ENCODE results near the gene CCDC149. TPM values are rescaled to one million over a fixed set of nuclear protein-coding genes. Genes with fewer than 3 reads are reported as not detected.

Gene CCDC149
- total and polyA plus RNA-seq, 2 of the 4 experiments (the other 2 are of a cell fraction): 6.7 to 7.0 TPM

DNA sequence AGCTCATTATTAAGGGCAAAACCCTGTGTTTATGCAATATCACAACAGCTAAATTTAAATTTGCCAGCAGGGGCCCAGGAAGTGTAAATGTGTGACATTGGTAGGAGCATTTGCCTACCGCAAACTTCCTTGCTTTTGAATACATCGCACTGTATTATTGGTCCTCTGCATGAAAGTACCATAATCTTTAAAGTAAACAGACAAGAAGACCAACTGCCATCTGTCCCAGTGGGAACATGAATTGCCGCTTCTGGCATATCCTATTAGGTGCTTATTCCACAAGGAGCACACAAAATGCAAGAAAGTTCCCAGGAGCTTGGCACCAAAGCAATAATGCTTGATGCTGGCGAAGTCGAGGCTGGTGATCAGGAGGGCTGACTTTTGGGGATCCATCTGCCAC is 66.1 kb downstream of the CCDC149 start:
- Histone ChIP-seq H3K4me2 (ENCODE audit: low read depth, low read length) (no peak overlapping the region), H2BK5ac (ENCODE audit: low read depth, low read length, poor library complexity, severe bottlenecking) (no peak overlapping the region), H2BK120ac (ENCODE audit: low read depth, low read length) (no peak overlapping the region), H3K4ac (ENCODE audit: low read depth, low read length) (no peak overlapping the region), H2AK5ac (ENCODE audit: low read depth, low read length) (no peak overlapping the region), H3K14ac (replicated peaks; ENCODE audit: low read depth, low read length) (no peak overlapping the region), H4K20me1 (ENCODE audit: insufficient read depth, low read length) (no peaks in the 10 kb centered on the region), H3K4me3 (ENCODE audit: insufficient read depth, low read depth, low read length) (no peak overlapping the region), H3K23ac (ENCODE audit: low read depth, low read length) (no peak overlapping the region), H2AFZ (replicated peaks; ENCODE audit: low read length, poor library complexity) (no peak overlapping the region), H2BK20ac (ENCODE audit: low read depth, low read length) (no peak overlapping the region), H4K5ac (ENCODE audit: low read depth, low read length) (no peak overlapping the region), H4K91ac (ENCODE audit: insufficient read depth, low read depth, low read length) (no peak overlapping the region), H3K27ac (ENCODE audit: insufficient read depth, low read length) (no peak overlapping the region), H3K27me3 (ENCODE audit: control insufficient read depth, insufficient read depth, low read length) (no peaks in the 10 kb centered on the region), H2BK15ac (ENCODE audit: low read depth, low read length) (no peak overlapping the region), H3K9me1 (ENCODE audit: insufficient read depth, low read length) (peaks cover 13% of the 10 kb centered on the region), H4K8ac (ENCODE audit: low read depth in 2 of 2, low read length in 2 of 2) (no peak overlapping the region), H3K79me1 (ENCODE audit: low read depth in 1 of 2, low read length in 2 of 2) (peaks cover 0 to 8% of the 10 kb centered on the region in 2 experiments; a peak in 1 of 4 replicates), H2AK9ac (replicated peaks; ENCODE audit: low read depth, low read length, poor library complexity) (no peak overlapping the region), H3K4me1 (ENCODE audit: control insufficient read depth, insufficient read depth, low read length) (peaks cover 12% of the 10 kb centered on the region), H3K9me3 (ENCODE audit: control insufficient read depth, insufficient read depth, low read length) (no peaks in the 10 kb centered on the region), H3K36me3 (ENCODE audit: control insufficient read depth, insufficient read depth, low read length) (no peaks in the 10 kb centered on the region), H3K18ac (ENCODE audit: low read depth, low read length) (no peak overlapping the region), H3K9ac (ENCODE audit: low read depth, low read length) (no peak overlapping the region), H3K56ac (ENCODE audit: extremely low read depth, insufficient read depth, low read length) (no peak overlapping the region)
- POLR2A ChIA-PET (ENCODE audit: unreplicated experiment): no interaction called here
- no peak for TF ChIP-seq RAD21 (IDR thresholded peaks at IDR 0.05; ENCODE audit: low read length)
- TF ChIP-seq NFE2L2 (IDR thresholded peaks at IDR 0.05; ENCODE audit: low read depth, low read length): no peak
- TF ChIP-seq MAFK (IDR thresholded peaks at IDR 0.05; ENCODE audit: low read depth, low read length): no peak
- TF ChIP-seq CHD1 (IDR thresholded peaks at IDR 0.05; ENCODE audit: low read depth, low read length): no peak
- TF ChIP-seq, protein P1, sequence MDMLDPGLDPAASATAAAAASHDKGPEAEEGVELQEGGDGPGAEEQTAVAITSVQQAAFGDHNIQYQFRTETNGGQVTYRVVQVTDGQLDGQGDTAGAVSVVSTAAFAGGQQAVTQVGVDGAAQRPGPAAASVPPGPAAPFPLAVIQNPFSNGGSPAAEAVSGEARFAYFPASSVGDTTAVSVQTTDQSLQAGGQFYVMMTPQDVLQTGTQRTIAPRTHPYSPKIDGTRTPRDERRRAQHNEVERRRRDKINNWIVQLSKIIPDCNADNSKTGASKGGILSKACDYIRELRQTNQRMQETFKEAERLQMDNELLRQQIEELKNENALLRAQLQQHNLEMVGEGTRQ (IDR thresholded peaks at IDR 0.05; ENCODE audit: low read depth, low read length): no peak
- no peak for TF ChIP-seq MAZ (IDR thresholded peaks at IDR 0.05; ENCODE audit: borderline replicate concordance, low read depth, low read length)
- TF ChIP-seq POLR2A (IDR thresholded peaks at IDR 0.05; ENCODE audit: low read depth, low read length): no peak
- no peak for TF ChIP-seq RCOR1 (IDR thresholded peaks at IDR 0.05; ENCODE audit: insufficient replicate concordance, low read length)
- BruUV-seq (replicated peaks): no TSS peak
- ATAC-seq (ENCODE audit: low read depth): no peak
- CTCF ChIA-PET: interaction anchor here (1.3 kb wide), 1 partner anchor 15 kb away, joined by 3 read pairs; no protein-coding TSS in a partner anchor
- 100% methylated on average over 3 of the region's 5 CpGs; no CpG with 5 or more reads in 1 of the 2 experiments for WGBS, 2 experiments (ENCODE audit: extremely low coverage in 2 of 2, insufficient read length in 1 of 2)
- no peak for DNase-seq
- in situ Hi-C loops (cut with MboI; ENCODE audit: low sequenced_read_pairs) (no loop called here), intact Hi-C loops (cut with micrococcal nuclease) (no loop called here), dilution Hi-C loops (cut with HindIII; ENCODE audit: low sequenced_read_pairs, unreplicated experiment) (no loop called here)

All from IMR-90 (cell line).